NCI-H524 treated with DMSO at 0.1 percent for 48 hours (cell line): ENCODE results near the gene RBMS1.
"Not testable (repeated sequence)": the region's sequence is repeated elsewhere in the genome, so short reads cannot be mapped to it uniquely, and the experiment has no call there.

ENCODE experiments used
- DNase-seq: peaks from one replicate; lab custom pipeline; 2025; lab: John Stamatoyannopoulos, UW

RBMS1 gene

DNA sequence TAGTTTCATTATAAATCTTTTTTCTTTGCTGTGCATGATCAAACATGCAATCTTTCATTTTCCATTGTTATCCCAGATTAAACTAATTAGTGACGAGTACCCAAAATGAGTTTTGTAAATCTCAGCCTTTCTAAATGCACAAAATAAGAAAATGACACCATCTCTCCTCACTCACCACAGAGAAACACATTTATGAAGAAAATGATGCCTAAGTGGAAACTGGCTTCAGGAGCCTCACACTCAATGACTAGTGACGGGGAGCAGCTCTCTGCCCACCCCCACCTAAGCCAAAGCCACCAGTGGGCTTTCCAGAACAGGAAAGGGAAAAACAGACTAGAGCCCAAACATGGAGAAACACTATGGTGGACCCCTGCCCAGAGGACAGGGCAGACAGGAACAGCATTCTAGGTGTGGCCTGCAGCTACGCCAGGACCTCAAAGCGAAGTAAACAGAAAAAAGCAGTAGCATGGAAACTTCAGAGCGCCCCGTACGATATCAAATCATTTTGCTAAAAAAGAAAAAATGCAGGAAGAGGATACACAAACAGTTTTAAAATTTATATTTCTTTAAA lies 113.5 kb downstream of the RBMS1 start:
- DNase-seq = no peak

DNA sequence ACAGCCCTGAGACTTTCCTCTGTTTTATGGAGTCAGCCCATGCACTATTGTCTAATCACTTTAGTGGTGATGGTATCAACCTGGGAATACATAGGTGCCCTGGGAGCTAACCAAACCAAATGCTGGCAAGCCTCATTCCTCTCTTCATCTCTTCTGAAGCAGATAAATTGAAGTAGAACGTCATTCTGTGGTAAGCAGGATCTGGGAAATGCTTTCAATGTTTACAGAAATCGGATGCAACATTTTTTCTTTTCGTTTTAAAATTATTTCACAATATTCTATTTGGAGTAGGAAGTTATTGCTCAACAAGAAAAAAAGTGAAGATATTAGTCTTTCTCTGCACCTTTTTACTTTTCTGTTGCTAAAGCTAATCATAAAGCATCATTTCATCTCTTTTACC lies 114.2 kb downstream of the RBMS1 start:
- DNase-seq = no peak

DNA sequence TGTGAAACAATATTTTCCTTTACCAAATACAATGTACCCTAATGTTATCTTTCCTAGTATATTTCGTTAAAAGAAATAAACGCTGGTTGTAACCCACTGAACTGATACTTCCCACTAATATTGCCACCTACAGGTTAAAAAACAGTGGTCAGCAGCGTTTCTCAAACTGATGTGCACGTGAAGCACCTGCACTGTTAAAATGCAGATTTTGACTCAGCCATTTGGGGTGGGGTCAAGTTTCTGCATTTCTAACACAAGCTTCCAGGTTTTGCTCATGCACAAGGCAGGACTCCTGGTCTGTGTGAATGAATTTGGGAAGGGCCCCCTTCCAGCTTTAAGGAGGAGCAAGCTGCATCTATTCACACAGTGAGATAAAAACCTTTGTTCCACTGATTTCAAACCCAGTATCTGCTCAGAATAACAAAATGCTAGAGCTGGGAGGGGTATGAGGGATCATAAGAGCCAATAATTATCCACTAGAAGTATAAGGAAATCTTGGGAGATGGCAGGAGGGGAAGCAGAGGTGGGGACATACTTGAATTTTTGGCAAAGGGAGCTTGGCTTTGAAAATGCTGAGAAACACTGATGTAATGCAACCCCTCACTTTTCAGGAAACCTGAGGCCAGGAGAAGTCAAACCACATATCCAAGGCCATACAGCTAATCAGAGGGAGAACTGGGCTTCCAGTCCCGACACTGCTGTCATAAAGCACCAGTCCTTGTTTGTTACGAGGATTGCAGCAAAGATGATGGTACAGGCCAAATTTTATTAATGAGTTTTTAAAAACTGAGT lies 116.2 kb downstream of the RBMS1 start:
- DNase-seq = no peak

DNA sequence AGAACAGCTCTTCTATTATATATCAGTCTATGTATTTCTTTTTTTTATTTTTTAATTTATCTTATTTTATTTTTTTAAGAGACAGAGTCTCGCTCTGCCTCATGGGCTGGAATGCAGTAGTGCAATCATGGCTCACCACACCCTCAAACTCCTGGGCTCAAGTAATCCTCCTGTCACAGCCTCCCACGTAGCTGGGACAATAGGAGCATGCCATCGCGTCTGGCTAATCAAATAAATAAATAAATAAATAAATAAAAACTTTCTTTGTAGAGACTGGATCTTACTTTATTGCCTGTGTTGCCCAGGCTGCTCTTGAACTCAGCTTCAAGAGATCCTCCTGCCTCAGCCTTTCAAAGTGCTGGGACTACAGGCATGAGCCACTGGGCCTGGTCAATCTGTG lies 117.0 kb downstream of the RBMS1 start:
- DNase-seq = no peak

DNA sequence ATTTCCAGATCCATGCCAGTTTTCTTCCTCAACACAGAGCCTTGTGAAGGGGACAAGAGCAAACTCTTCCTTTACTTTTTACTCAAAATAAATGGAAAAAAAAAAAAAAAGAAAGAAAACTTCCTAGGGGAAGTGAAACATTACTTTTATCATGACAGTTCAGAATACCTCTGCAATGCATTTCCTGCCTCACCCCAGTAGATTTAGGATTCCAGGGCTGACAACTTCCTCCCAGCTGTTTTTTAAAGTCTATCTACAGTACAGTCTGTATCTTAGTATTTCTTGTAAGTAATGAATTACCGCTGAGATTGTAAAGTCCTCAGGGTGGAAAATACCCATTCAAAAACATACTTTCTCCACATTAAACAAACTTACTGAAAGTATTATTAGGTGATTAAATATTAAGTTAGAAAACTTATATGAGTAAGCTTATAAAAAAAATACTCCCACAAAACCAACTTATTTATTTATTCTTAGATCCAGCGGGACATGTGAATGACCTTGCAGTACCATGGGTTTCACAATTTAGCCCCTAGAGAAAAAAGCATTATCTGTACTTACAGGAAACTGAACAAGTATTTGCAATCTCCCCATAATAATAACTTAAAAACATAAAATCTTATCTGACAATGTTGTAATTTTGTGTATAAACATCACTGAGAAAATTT lies 117.7 kb downstream of the RBMS1 start:
- no peak for DNase-seq

DNA sequence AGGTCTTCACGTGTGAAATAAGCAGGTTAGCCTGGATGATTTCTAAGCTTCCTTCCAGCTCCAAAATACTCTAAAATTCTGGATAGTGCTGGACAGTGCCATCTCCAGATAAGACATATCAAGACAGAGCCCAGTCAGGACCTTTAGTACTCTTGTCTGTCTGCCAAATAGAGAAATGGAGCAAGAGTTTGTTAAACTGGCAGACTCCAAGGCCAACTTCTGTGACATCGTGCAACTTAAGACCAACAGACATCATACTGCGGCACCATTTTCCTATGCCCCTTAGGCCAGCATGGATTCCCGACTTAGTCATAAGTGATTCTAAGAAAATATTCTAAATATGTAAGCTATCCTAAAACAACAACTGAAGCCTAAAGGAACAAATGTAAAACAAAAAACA lies 118.6 kb downstream of the RBMS1 start:
- DNase-seq = no peak

DNA sequence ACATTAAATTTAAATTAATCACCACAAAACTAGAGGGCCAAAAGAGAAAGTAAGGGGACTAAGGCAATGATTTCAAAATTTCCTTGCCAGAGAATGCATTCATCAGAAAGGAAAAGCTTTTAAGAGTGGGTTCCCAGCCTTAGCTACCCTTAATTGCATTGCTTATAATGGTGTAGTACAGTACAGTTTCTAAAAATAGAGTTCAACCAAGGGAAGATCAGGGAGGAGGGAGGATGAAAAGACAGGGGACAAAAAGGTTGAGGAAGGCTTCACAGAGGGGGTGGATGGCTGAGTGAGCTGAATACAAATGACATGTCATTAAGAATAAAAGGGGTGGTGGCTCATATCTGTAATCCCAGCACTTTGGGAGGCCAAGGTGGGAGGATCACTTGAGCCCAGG lies 119.9 kb downstream of the RBMS1 start:
- DNase-seq = no peak

DNA sequence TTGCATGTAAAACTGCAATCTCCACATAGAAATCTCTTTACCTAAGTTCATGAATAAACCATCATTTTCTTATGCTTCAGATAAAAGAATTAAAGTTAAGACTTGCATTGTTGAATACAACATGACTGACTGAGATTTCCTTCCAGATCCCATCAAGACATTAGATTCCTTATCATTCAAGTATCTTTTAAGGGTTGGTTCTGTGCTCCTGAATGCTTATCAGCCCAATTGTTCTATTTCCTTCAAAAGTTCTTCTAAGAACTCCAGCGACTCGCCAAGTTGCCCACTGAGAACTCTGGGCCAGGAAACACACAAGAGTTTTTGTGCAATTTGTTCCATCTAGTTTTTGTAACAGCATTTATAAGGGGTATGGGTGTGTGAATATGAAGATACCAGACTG lies 120.3 kb downstream of the RBMS1 start:
- DNase-seq = no peak

DNA sequence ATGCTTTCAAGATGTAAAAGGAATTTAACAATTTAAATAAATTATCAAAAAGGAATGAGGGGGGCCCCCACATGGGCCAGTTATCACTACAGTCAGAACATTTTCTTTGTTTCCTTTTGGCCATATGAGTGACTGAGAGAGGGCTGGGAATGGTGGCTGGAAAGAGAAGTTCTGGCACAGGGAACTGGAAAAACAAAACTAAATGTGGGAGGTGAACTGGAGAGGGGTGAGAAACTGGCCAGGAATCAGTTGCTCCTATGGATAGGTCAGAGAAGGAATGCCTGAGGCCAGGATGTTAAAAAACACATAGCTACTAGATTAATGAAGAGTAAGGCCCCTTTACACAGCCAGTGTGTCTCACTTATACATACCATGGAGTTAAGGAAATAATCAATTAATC lies 121.0 kb downstream of the RBMS1 start:
- no peak for DNase-seq

DNA sequence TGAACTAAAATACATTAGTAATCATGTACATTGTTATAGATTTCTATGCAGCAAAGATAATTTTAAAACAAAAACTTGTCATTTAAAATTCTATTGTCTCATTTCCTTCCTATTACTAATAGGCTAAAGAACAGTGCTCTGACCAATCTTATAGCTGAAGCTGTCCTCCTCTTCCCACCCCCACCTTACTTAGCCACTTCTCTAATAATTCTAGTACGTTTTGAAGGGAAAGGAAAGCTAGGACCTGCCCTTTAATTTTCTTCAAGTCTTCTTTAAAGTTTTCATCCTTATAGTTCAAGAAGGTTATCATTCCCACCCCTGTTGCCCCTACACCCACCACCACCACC lies 121.6 kb downstream of the RBMS1 start:
- DNase-seq = no peak

DNA sequence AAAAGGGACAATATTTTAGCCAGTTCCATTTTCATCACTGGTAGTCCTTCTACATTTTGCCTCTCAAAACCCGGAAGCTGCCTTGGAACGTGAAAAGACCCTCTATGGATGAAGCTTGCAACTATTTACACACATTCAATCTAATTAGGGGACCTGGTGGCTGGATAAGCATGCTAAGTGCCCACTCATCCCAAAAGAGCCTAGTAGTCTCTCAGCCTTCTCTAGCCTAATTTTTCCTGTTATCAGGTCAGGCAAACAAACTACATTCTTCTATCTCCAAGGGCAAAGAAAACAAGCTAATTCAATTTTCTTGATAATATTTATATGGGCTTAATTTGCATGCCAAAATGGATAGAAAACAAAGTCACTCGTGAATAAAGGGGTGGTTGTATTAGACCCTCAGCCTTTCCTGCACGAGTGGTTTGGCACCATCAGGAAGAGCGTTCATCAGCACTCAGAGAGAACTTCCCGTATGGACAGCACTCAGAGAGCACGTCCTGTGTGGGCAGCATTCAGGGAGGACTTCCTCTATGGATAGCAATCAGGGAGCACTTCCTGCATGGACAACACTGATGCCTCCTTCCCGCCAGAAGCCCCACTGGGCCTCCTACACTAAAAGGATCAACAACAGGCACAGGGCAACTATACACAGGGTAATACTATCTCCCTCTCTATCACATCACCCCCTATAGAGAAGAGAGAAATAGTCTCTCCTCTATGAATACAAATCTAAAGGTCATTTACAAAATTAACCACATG lies 122.2 kb downstream of the RBMS1 start:
- no peak for DNase-seq

DNA sequence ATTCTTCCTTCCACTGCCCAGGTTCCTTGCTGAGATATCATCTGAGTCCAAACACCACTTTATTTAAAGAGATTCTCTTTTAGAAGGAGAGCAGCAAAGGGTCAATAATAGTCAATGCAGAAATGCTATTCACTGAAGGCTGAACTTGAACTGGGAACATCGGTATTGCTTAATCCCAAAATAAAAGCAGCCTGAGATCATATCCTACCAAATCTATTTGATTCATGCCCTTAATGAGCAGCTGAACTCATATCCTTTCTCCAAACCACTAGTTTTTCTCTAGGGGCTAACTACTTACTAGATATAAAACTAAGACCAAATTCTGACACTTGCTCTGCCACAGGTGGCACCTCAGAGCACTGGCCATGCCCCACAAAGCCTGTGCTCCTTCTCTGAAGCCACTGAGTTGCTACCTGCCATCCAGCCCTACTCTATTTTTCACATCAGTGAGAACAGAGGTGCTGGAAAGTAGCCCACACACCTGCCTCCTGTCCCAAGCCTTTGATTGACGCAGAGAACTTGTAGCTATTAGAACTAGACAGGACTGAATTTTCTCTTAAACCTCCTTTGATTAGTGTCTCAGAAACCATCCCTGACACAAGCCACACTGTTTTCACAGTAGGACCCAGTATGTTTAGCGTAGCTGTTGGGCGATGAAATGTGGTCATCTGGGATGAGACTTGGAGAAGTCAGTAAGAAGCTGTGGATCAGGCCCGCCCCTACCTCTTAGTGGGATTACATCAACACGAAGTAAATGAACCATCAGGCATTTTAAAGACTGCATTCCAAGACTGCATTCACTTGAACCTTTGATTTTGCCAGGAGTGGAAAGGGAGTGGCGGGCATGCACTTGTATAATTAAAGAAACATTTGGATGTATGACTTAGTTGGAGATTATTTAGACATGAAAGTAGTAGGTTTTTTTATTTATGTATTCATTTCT lies 124.3 kb downstream of the RBMS1 start:
- DNase-seq = no peak

DNA sequence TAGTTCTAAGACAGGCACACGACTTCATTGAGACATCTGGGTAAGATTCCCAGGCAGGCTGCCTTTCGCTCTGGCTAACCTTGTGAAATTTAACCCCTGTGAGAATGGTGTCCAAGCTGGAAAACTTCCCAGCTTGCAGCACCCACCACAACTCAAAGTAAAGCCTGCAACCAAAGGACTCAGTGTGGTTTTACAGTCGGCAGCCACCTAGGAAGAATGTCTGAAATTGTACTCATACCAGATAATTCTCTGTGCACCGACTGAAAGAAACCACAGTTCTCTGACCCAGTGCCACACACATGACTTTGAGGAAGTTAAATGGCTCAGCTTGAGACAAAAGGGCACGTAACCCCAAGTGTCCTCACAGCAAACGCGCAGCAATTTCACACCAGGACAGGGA lies 125.7 kb downstream of the RBMS1 start:
- DNase-seq = no peak

DNA sequence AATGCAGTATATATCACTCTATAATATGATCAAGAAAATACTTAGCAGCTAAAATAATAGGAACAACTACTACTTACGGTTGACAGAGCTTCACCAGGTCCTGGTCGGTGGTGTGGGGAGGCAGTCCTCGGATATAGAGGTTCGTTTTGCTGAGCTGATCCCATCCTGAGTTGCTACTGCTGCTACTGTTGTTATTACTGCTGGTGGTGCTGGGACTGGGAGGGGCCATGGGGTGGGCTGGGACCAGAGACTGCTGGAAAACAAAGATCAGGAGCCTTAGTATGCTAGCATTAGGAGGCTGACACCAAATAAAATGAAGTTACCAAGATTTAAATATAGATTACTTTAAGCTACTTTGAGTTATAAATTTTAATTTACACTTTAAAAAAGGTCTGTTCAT lies 126.5 kb downstream of the RBMS1 start:
- DNase-seq = not testable (repeated sequence)

DNA sequence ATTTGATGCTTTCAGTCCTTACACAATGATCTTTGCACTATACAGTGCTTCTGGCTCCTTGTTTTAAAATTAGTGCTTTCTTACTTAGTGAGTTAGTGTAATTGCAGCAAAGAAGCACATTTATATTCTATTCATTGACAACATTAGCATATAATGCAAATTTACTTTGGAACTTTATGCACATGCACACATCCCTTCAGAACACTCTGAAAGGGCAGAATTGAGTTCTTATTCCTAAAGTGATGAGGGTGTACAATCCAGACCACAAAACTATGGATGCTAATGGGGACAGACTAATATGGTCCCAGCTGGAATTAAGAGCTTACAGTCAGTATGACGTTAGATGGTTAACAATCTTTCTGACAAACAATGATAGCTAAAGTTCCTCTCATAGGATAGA lies 127.1 kb downstream of the RBMS1 start:
- DNase-seq = no peak

DNA sequence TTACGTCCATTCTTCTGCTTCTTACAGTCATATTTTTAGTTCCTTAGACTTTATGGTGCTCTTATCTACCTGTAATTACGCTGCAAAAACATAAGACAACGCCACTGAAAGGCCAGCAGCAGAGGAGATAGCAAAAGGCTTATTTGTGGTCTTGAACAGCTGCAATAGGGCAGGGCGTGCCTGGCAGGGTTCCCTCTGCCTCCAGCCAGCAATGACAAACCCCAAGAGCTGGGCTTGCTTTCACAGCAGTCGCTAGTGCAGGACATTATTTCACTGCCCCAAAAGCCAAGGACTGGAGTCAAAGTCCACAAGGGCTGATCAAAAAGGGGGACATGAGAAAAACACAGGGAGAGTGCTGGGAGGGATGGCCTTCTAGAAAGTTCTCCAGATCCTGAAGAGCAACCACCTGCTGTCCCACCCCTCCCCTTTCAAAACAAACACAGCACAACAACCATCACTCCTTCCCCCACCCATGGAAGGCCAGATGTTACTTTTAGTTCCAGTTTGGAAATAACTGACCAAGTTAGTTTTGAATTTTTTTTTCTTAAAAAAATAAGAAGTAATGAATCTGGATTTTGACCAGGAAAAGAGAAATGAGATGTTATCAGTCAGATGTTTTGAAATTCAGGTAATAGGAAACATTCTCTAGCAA lies 127.8 kb downstream of the RBMS1 start:
- DNase-seq = no peak

DNA sequence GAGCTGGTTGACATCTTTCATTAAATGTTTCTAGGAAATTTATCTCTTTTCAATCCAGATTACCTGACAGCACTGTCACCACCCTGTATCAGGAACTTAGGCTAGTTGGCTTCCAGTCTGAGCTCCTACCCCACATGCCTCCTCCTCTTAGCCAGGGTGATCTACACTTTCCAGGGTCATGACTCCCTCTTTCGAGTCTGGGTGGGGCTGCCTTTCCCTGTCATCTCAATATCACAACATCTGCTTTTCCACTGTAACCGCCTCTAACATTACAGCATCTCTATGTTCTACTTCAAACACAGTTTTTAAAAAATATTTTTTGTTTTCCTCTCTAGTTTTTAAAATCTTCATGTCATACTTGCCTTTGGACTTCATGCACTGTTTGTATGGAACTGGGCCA lies 129.2 kb downstream of the RBMS1 start:
- DNase-seq = no peak

DNA sequence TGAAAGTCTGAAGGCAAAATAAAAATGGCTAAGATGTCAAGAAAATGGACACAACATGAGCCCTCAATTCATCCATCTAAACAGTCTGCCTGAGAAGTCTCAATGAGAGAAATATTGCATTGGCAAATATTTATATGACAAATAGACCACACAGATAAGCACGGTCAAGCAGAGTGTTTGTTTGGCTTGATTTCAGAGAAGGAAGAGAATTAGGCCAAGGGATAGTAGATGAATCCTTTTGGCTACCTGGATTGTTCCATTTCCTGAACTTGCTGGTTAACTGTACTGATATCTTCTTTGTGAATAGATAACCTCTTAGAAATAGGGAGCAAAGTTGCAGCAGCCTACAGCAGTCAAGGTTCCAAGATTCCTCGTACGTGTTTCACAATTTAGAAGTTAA lies 129.6 kb downstream of the RBMS1 start:
- no peak for DNase-seq

DNA sequence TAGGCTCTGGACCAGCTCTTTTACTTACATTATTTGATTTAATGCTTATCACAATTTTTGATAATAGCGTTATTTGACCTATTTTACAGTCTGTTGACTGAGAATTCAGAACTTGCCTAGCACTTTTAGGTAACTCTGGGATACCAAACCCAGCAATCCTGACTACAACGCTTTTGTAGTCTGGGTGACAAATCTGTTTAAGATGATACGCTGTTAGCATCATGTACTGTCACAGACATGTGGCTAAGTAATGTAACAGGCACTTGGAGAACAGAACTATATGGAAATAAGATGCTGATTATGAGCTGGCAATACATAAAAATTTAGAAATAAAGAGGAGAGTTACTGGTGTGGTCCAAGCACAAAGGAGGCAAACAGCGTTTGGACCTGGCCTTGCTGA lies 130.6 kb downstream of the RBMS1 start:
- DNase-seq = no peak

DNA sequence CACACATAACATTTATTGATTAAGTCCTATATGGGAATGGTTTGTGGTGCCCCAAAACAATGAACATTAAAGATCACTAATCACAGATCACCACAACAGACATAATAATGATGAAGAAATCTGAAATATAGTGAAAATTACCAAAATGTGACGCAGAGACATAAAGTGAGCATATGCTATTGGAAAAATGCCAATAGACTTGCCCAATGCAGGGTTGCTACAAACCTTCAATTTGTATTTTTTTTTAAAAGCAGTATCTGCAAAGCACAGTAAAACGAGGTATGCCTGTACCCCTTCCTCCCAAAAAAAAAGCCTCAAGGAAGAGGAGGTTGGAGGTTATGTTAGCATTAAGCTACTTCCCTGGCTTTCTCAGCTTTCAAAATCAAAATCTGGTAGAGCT lies 131.1 kb downstream of the RBMS1 start:
- DNase-seq = no peak

DNA sequence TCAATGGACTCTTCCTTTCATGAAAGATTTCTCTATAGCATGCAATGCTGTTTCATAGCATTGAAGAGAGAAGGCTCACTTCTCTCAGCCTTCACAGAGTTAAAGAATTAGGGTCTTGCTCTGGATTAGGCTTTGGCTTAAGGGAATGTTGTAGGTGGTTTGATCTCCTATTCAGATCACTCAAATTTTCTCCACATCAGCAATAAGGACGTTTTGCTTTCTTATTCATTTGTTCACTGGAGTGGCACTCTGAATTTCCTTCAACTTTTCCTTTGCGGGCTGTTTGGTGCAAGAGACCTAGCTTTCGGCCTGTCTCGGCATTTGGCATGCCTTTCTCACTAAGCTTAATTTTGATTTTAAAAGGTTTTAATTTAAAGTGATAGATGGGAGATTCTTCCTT lies 131.6 kb downstream of the RBMS1 start:
- DNase-seq = no peak
